Endodermal cell (in vitro differentiated cells): ENCODE data around the gene KLHL17. TPM values are rescaled to one million over a fixed set of nuclear protein-coding genes. Genes with fewer than 3 reads are reported as not detected.

ENCODE experiments used
- DNase-seq: peaks from one replicate; pipeline ENCODE4 v3.0.0-alpha.2; 2017
- H3K27ac ChIP-seq: 2 replicates; pipeline ENCODE4 v1.5.1; 2013; ENCODE audit warnings: mild to moderate bottlenecking, low read depth, low read length, moderate library complexity
- H3K27me3 ChIP-seq: 2 replicates; pipeline ENCODE4 v1.6.1; 2013; ENCODE audit warnings: mild to moderate bottlenecking, low read length, moderate library complexity; ENCODE audit not compliant: insufficient read depth, control insufficient read depth, poor library complexity, severe bottlenecking
- H3K36me3 ChIP-seq: 2 replicates; pipeline ENCODE4 v1.7.0; 2013; ENCODE audit warnings: mild to moderate bottlenecking, low read length, moderate library complexity; ENCODE audit not compliant: control insufficient read depth, insufficient read depth
- H3K4me1 ChIP-seq: one replicate; pipeline ENCODE4 v1.7.0; 2013; ENCODE audit warnings: low read length; ENCODE audit not compliant: control insufficient read depth, insufficient read depth
- H3K4me3 ChIP-seq: 2 replicates; pipeline ENCODE4 v1.5.1; 2013; ENCODE audit warnings: mild to moderate bottlenecking, low read length, moderate library complexity
- H3K9ac ChIP-seq: 2 replicates; pipeline ENCODE4 v1.6.1; 2013; ENCODE audit warnings: mild to moderate bottlenecking, low read length, moderate library complexity; ENCODE audit not compliant: poor library complexity, severe bottlenecking; ENCODE audit errors: extremely low read depth
- H3K9me3 ChIP-seq: 2 replicates; pipeline ENCODE4 v1.6.1; 2013; ENCODE audit warnings: mild to moderate bottlenecking, low read length, moderate library complexity; ENCODE audit not compliant: control insufficient read depth
- H3K27ac Mint-ChIP-seq: 2 replicates; pipeline ENCODE4 v1.8.0; 2020; ENCODE audit warnings: mixed read lengths
- H3K27me3 Mint-ChIP-seq: 2 replicates; pipeline ENCODE4 v1.8.0; 2021; ENCODE audit warnings: mild to moderate bottlenecking, mixed read lengths; ENCODE audit not compliant: insufficient read depth
- H3K36me3 Mint-ChIP-seq: 2 replicates; pipeline ENCODE4 v1.8.0; 2020; ENCODE audit warnings: low read depth, mixed read lengths
- H3K4me1 Mint-ChIP-seq: 2 replicates; pipeline ENCODE4 v1.8.0; 2020; ENCODE audit warnings: mixed read lengths
- H3K4me3 Mint-ChIP-seq: 2 replicates; pipeline ENCODE4 v1.8.0; 2020; ENCODE audit warnings: mild to moderate bottlenecking, moderate library complexity, mixed read lengths
- H3K9me3 Mint-ChIP-seq: 2 replicates; pipeline ENCODE4 v1.8.0; 2020; ENCODE audit warnings: mild to moderate bottlenecking, mixed read lengths
- WGBS, 2 experiments: methylation state at CpG; one replicate each; pipeline versions ENCODE4 v1.1.5 to v1.1.7; 2013; ENCODE audit warnings: missing lambda C conversion rate in 2 of 2, mixed read lengths in 1 of 2; ENCODE audit not compliant: insufficient coverage in 1 of 2, insufficient read length in 1 of 2; 5-methylcytosine and 5-hydroxymethylcytosine counted together
- total RNA-seq, 2 donors: library from RNA; stranded (reverse); fragmentation: NEBNext Ultra II Directional in 1 of 2; extraction: Animal tissue kit (Norgen Biotek cat#: 25700) in 1 of 2; gene quantifications; 2 replicates in 1 of 2; 3 replicates in 1 of 2; pipeline ENCODE4 v1.2.1, GENCODE V29; 2021
- TF ChIP-seq, protein P1 (sequence below): fragments of 200-600 bp; sonication (generic); conservative IDR thresholded peaks from 2 replicates; pipeline ENCODE4 v1.5.0; 2021; ENCODE audit warnings: antibody characterized with exemption, mild to moderate bottlenecking

Gene KLHL17
- total RNA-seq, 2 donors from 2014 or later = 49.2 to 58.2 TPM

DNA sequence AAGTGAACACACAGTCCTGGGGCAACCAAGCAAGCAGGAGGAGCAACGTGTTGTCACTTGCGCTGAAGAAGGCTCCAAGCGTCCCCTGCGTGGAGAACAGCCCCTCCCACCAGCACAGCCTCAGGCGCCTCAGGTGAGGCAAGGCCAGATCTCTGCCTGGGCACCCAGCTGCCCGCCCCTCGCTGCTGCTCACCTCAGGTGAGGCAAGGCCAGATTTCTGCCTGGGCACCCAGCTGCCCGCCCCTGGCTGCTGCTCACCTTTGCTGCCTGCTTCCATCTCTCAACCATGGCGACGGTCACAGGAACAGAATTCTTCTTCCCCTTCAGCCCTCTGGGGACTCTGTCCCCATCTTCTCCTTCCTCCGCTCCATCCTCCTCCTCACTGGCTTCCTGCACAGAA lies 3.7 kb upstream of the KLHL17 start:
- no peak for DNase-seq
- H3K4me1 Mint-ChIP-seq = peaks cover 8% of the 10 kb centered on the region
- peaks cover 48% of the 10 kb centered on the region for H3K36me3 ChIP-seq
- TF ChIP-seq, protein P1, sequence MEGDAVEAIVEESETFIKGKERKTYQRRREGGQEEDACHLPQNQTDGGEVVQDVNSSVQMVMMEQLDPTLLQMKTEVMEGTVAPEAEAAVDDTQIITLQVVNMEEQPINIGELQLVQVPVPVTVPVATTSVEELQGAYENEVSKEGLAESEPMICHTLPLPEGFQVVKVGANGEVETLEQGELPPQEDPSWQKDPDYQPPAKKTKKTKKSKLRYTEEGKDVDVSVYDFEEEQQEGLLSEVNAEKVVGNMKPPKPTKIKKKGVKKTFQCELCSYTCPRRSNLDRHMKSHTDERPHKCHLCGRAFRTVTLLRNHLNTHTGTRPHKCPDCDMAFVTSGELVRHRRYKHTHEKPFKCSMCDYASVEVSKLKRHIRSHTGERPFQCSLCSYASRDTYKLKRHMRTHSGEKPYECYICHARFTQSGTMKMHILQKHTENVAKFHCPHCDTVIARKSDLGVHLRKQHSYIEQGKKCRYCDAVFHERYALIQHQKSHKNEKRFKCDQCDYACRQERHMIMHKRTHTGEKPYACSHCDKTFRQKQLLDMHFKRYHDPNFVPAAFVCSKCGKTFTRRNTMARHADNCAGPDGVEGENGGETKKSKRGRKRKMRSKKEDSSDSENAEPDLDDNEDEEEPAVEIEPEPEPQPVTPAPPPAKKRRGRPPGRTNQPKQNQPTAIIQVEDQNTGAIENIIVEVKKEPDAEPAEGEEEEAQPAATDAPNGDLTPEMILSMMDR = no peak
- no peak overlapping the region for H3K4me3 ChIP-seq
- no peak overlapping the region for H3K4me3 Mint-ChIP-seq
- H3K27ac Mint-ChIP-seq = no peak overlapping the region
- no peaks in the 10 kb centered on the region for H3K9me3 Mint-ChIP-seq
- H3K4me1 ChIP-seq = no peaks in the 10 kb centered on the region
- H3K27me3 ChIP-seq = peaks cover 12% of the 10 kb centered on the region
- H3K9me3 ChIP-seq = no peaks in the 10 kb centered on the region
- no peak overlapping the region for H3K9ac ChIP-seq
- peaks cover 43% of the 10 kb centered on the region for H3K36me3 Mint-ChIP-seq
- no peak overlapping the region for H3K27ac ChIP-seq
- H3K27me3 Mint-ChIP-seq = peaks cover 11% of the 10 kb centered on the region
- 91 to 94% methylated on average over 8 to 11 of the region's 11 CpGs for WGBS, 2 experiments

DNA sequence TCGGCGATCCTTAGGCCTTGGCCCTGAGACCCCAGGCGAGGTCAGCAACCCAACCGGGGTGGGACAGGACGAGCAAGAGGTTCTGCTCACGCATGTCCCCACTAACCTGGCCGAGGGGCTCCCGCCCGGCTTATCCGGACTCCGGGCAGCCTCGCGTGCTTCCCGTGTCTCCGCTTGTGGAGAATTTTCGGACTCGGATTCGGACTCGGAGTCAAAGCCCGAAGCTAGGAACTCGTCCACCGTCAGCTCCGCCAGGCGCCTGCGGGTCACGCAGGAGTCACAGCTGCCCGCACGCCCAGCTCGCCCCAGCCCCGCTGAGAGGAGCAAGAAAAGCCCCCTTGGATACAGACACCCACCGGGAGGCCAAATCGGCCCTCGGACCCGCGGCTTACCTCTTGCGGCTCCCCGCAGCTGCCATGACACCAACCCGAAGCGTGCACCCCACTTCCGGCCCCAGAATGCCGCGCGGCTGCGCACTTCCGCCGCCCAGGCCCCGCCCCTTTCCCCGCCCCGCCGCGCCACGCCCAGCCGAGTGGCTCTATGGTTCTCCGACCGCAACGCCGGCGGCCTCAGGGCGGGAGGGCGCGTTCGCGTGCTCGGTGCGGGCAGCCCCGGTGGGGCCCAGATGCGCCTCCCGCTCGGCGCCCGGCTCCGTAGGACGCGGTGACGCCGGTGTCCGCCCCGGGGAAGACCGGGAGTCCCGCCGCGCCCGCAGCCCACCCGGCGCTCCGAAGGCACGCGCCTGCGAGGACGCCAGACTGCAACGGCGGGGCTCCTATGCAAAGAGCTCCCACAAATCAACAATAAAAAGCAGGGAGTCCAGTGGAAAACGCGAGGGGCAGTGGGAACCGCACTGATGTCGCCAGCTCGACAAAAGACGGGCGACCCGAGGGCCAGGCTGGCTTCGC lies 1.3 kb upstream of the KLHL17 start, which contains the start of gene NOC2L:
NOC2L (minus strand) TSS at position 434 of the 908 bp plus-strand sequence; CDS start at position 418, 16 bp downstream.
- H3K4me1 Mint-ChIP-seq = peaks cover 8% of the 10 kb centered on the region
- H3K4me3 ChIP-seq = peak within 1 kb of the TSS; percentile 84
- peak within 1 kb of the TSS; percentile 90 for H3K9ac ChIP-seq
- peaks cover 12% of the 10 kb centered on the region for H3K27me3 ChIP-seq
- no peak within 1 kb of the TSS for H3K27ac ChIP-seq
- DNase-seq = peak; percentile 98
- no peaks in the 10 kb centered on the region for H3K9me3 ChIP-seq
- peaks cover 11% of the 10 kb centered on the region for H3K27me3 Mint-ChIP-seq
- WGBS, 2 experiments = 6 to 7% methylated on average over 30 to 101 of the region's 101 CpGs
- H3K9me3 Mint-ChIP-seq = no peaks in the 10 kb centered on the region
- H3K4me3 Mint-ChIP-seq = peak within 1 kb of the TSS; percentile 79
- H3K4me1 ChIP-seq = no peaks in the 10 kb centered on the region
- peaks cover 32% of the 10 kb centered on the region for H3K36me3 ChIP-seq
- TF ChIP-seq, protein P1 = no peak
- H3K36me3 Mint-ChIP-seq = peaks cover 33% of the 10 kb centered on the region
- H3K27ac Mint-ChIP-seq = peak within 1 kb of the TSS; percentile 62

DNA sequence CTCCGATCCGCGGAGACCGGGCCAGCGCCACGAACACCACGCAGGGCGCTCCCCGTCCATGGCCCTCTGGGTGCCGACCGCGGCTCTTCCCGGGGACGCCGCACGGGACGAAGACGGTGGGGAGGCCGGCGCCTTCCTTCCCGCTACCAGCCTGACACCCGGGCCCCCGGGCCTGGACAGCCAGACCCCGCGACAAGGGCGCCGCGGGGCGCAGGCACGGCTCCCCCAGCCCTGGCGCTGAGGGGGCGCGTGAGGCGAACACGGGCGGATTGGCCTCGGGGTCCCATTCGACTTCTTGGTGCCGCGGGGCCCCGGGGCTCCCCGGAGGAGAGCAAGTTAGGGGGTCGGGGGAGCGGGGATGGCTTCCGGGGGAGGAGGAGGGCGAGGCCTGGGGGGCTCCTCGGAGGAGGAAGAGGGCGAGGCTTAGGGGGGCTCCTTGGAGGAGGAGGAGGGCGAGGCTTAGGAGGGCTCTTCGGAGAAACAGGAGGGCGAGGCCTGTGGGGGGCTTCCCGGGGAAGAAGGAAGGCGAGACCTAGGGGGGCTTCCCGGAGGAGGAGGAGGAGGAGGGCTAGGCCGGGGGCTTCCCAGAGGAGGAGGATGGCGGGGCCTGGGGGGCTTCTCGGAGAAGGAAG lies 537 bp upstream of the KLHL17 start:
- peaks cover 11% of the 10 kb centered on the region for H3K27me3 Mint-ChIP-seq
- Histone ChIP-seq H3K36me3 (peaks cover 25% of the 10 kb centered on the region), H3K9me3 (no peaks in the 10 kb centered on the region), H3K27me3 (peaks cover 12% of the 10 kb centered on the region), H3K4me3 (no peak overlapping the region), H3K4me1 (no peaks in the 10 kb centered on the region), H3K27ac (no peak overlapping the region), H3K9ac (no peak overlapping the region)
- no peak overlapping the region for H3K27ac Mint-ChIP-seq
- H3K4me1 Mint-ChIP-seq = peaks cover 8% of the 10 kb centered on the region
- 47 to 56% methylated on average over 6 to 57 of the region's 57 CpGs for WGBS, 2 experiments
- H3K36me3 Mint-ChIP-seq = peaks cover 26% of the 10 kb centered on the region
- DNase-seq = no peak
- no peaks in the 10 kb centered on the region for H3K9me3 Mint-ChIP-seq
- TF ChIP-seq, protein P1 = no peak
- H3K4me3 Mint-ChIP-seq = peak overlapping the region; percentile 79
